AG09319 (cell line): Measurements from ENCODE around the gene RNU5D-1.

Experiments
- DNase-seq: peaks from one replicate; pipeline ENCODE4 v3.0.0-alpha.2; 2010; ENCODE audit warnings: low read depth; ENCODE audit errors: extremely low read depth
- CTCF ChIP-seq: IDR thresholded peaks from 2 replicates; pipeline ENCODE4 v1.5.1; 2011; ENCODE audit warnings: low read depth, mild to moderate bottlenecking, inconsistent platforms, low read length, moderate library complexity

RNU5D-1 gene

GRCh38 chr1:44698138-44698537 lies 32.8 kb downstream of the RNU5D-1 start:
- DNase-seq = no peak
- TF ChIP-seq CTCF = no peak

GRCh38 chr1:44696789-44697345 lies 34.1 kb downstream of the RNU5D-1 start:
- no peak for TF ChIP-seq CTCF
- no peak for DNase-seq

- no peak for DNase-seq
Observed at GRCh38 chr1:44696101-44696500, 34.9 kb downstream of the RNU5D-1 start.

GRCh38 chr1:44695671-44696070 lies 35.3 kb downstream of the RNU5D-1 start:
- no peak for DNase-seq
- no peak for TF ChIP-seq CTCF

More at GRCh38 chr1:44696101-44696500, 34.9 kb downstream of the RNU5D-1 start:
- no peak for TF ChIP-seq CTCF

- DNase-seq = no peak
- no peak for TF ChIP-seq CTCF
Observed at GRCh38 chr1:44694863-44695478, 36.0 kb downstream of the RNU5D-1 start.

- no peak for TF ChIP-seq CTCF
- DNase-seq = no peak
Observed at GRCh38 chr1:44693900-44694299, 37.1 kb downstream of the RNU5D-1 start.

- no peak for TF ChIP-seq CTCF
- no peak for DNase-seq
Observed at GRCh38 chr1:44693159-44693558, 37.8 kb downstream of the RNU5D-1 start.
